Gastroesophageal sphincter (tissue), 3 donors: ENCODE measurements around the gene COL6A2.

Experiments
- CTCF ChIP-seq, 4 experiments: fragments of 200-600 bp in 2 of 4; fragments of 450-650 bp in 2 of 4; sonication (generic) in 1 of 4; IDR thresholded peaks; one replicate each; pipeline ENCODE4 v1.5.1; 2017 to 2019; ENCODE audit warnings: antibody characterized with exemption in 4 of 4, mild to moderate bottlenecking in 2 of 4, moderate library complexity in 2 of 4
- POLR2AphosphoS5 ChIP-seq: sonication (generic); formaldehyde crosslinking; IDR thresholded peaks from one replicate; pipeline ENCODE4 v1.6.1; 2017; ENCODE audit warnings: antibody characterized with exemption

GRCh38 chr21:46064870-46065214 is 33.1 kb upstream of the COL6A2 start:
- TF ChIP-seq CTCF (IDR thresholded peaks at IDR 0.05) (no peak), POLR2AphosphoS5 (no peak)
